22Rv1 (cell line): ENCODE data around the gene GRM4.

ENCODE experiments used
- H3K27ac ChIP-seq: fragments of 450-650 bp; 2 replicates; pipeline ENCODE4 v1.5.1; 2017
- ZFX ChIP-seq: fragments of 450-650 bp; IDR thresholded peaks from 2 replicates; pipeline ENCODE4 v1.6.1; 2017; ENCODE audit warnings: antibody characterized with exemption, borderline replicate concordance
- TF ChIP-seq, protein P1 (sequence below): fragments of 450-650 bp; IDR thresholded peaks from 2 replicates; pipeline ENCODE4 v1.5.1; 2017; ENCODE audit warnings: mild to moderate bottlenecking

GRM4 gene

DNA sequence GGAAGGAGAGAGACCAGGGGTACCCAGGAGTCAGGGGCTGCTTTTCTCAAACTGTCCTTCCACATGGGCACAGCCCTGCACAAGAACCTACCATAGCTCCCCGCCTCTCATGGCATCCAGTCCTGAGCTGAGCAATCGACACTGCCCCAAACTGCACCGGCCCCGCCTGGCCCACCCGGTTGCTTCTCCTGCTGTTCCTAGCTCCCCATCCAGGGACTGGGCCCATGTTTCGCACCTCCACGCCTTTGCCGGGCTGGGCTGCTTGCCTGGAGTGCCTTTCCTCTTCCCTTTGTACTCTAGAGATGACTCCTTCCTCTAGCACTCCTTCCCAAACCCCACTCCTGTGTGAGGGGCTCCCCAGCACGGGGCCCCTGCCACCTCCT is 123.0 kb downstream of the GRM4 start:
- TF ChIP-seq ZFX, result no peak
- TF ChIP-seq, protein P1, sequence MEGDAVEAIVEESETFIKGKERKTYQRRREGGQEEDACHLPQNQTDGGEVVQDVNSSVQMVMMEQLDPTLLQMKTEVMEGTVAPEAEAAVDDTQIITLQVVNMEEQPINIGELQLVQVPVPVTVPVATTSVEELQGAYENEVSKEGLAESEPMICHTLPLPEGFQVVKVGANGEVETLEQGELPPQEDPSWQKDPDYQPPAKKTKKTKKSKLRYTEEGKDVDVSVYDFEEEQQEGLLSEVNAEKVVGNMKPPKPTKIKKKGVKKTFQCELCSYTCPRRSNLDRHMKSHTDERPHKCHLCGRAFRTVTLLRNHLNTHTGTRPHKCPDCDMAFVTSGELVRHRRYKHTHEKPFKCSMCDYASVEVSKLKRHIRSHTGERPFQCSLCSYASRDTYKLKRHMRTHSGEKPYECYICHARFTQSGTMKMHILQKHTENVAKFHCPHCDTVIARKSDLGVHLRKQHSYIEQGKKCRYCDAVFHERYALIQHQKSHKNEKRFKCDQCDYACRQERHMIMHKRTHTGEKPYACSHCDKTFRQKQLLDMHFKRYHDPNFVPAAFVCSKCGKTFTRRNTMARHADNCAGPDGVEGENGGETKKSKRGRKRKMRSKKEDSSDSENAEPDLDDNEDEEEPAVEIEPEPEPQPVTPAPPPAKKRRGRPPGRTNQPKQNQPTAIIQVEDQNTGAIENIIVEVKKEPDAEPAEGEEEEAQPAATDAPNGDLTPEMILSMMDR, result no peak
- no peak overlapping the region for H3K27ac ChIP-seq

DNA sequence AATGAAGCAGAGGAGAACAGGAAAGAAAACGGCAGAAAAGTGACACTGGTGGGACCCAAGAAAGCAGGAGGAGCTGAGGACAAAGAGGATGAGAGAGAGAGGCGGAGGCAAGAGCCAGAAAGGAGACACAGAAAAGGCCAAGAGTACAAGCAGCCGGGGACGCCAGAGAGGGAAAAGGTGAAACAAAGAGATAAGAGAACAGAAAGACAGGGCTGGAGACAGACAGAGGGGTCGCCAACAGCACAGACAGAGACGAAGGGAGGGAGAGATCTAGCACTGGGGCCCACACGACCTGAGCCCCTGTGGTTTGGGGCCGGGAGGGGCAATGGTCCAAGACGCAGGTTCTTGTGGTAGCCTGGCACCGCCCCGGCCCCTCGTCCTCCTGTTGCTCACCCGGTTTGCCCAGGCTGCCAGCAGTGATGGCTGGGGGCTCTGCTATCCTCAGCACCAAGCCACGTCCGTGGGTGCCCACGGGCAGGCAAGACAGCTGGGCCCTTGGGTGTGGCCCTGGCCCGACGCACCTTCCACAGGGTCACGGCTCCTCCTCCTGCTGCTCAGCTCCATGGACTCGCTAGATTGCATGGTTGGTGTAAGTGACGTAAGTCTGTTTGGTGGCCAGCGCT is 123.5 kb downstream of the GRM4 start:
- TF ChIP-seq, protein P1, result no peak
- TF ChIP-seq ZFX, result no peak
- no peak overlapping the region for H3K27ac ChIP-seq

DNA sequence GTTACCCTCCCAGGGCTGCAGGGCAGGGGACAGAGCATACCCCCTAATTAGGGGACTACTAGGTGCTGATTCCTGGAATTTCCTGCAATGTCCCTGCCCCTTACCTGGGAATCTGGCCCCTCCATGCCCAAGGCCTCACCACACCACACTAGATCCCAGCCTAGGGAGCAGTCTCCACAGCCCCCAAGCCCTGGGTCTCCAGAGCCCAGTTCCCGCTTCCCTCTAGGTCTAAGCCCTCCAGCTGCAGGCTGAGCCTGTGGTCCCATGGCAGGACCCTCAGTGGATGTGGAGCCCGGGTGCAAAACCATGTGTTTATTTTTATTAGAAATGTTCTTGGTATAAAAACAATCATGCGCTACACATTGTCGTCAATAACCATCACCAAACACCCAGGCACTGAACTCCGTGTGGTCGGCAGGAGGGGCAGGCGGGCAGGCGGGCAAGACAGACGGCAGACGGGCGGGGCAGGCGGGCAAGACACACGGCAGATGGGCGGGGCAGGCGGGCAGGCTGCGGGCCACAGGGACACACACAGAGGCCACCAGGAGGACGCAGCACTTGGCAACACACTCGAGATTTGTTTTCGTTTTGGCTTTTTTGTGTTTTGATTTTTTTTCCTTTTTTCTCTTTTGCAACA is 124.2 kb downstream of the GRM4 start:
- TF ChIP-seq ZFX, result no peak
- TF ChIP-seq, protein P1, result no peak
- H3K27ac ChIP-seq, result no peak overlapping the region

- TF ChIP-seq, protein P1, result no peak
- TF ChIP-seq ZFX, result no peak
- H3K27ac ChIP-seq, result no peak overlapping the region
These were observed 124.9 kb downstream of the GRM4 start for GRCh38 chr6:34020807-34021553.

DNA sequence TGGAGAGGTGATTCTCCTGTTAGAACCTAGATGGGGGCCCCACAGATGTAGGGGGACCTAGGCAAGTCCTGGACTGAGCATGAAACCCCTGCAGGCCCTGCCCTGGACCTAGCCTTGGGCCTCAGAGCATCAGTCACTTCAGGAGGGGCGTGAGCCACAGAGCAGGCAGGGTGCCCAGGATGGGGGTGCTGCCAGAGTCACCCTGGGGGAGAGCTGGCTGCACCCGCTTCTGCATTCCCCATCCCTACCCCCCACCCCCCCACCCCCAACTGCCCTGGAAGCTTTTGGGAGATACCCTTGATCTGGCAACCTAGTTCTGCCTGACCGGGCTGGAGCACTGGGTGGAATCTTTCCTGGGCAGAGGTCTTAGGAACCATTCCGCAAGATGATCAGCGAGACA is 125.6 kb downstream of the GRM4 start:
- TF ChIP-seq ZFX, result no peak
- TF ChIP-seq, protein P1, result no peak

GRCh38 chr6:34018961-34019606 is 126.8 kb downstream of the GRM4 start:
- no peak overlapping the region for H3K27ac ChIP-seq
- TF ChIP-seq, protein P1, result no peak
- no peak for TF ChIP-seq ZFX

More for the DNA sequence above, 125.6 kb downstream of the GRM4 start:
- H3K27ac ChIP-seq, result no peak overlapping the region
